WTC11 (cell line): ENCODE results near the gene GBP5. TPM values are rescaled to one million over a fixed set of nuclear protein-coding genes. Genes with fewer than 3 reads are reported as not detected.

ENCODE experiments used
- total RNA-seq: library from RNA; stranded (reverse); gene quantifications from 3 replicates; pipeline ENCODE4 v1.2.3, GENCODE V29; 2021

GBP5 gene
- total RNA-seq, 1 experiment from 2014 or later, result 0.17 TPM

Other genes with a start within 250 kb of the GBP5 start
- gene GBP3, start 250.0 kb downstream of the GBP5 start, total RNA-seq, result 0.18 TPM in 2 of 3 replicates, not detected in the other
- gene GBP1, start 207.7 kb downstream of the GBP5 start, total RNA-seq, result 0.20 to 0.44 TPM in 2 of 3 replicates, not detected in the other
- 0.24 to 0.69 TPM (median 0.46 TPM) in 3 replicates for gene GBP2, start 146.7 kb downstream of the GBP5 start, total RNA-seq
- gene GBP7, start 96.9 kb downstream of the GBP5 start, total RNA-seq, result not detected in 3 replicates
- gene GBP4, start 73.9 kb downstream of the GBP5 start, total RNA-seq, result 0.05 to 0.09 TPM (median 0.09 TPM) in 3 replicates
- not detected in 3 replicates for gene GBP6, start 91.2 kb upstream of the GBP5 start, total RNA-seq